HEK293 (cell line): Measurements from ENCODE around the gene EVA1C.

Source experiments
- GFI1B ChIP-seq: fragments of 450-650 bp; formaldehyde crosslinking; IDR thresholded peaks from 2 replicates; pipeline ENCODE4 v1.5.1; 2016; ENCODE audit warnings: missing biosample characterization, missing genetic modification characterization
- GLI4 ChIP-seq: fragments of 450-650 bp; formaldehyde crosslinking; IDR thresholded peaks from 2 replicates; pipeline ENCODE4 v1.5.1; 2016; ENCODE audit warnings: missing biosample characterization, missing genetic modification characterization
- GLIS1 ChIP-seq: fragments of 450-650 bp; formaldehyde crosslinking; IDR thresholded peaks from 2 replicates; pipeline ENCODE4 v1.5.1; 2016; ENCODE audit warnings: missing biosample characterization, missing genetic modification characterization
- KLF1 ChIP-seq: fragments of 450-650 bp; formaldehyde crosslinking; IDR thresholded peaks from 2 replicates; pipeline ENCODE4 v1.5.1; 2016; ENCODE audit warnings: missing biosample characterization, missing genetic modification characterization
- KLF7 ChIP-seq: fragments of 450-650 bp; formaldehyde crosslinking; IDR thresholded peaks from 2 replicates; pipeline ENCODE4 v1.5.1; 2016; ENCODE audit warnings: missing biosample characterization, missing genetic modification characterization, borderline replicate concordance
- SCRT2 ChIP-seq: fragments of 450-650 bp; formaldehyde crosslinking; IDR thresholded peaks from 2 replicates; pipeline ENCODE4 v1.5.1; 2016; ENCODE audit warnings: missing biosample characterization, missing genetic modification characterization
- SETDB1 ChIP-seq: IDR thresholded peaks from one replicate; pipeline ENCODE4 v1.6.1; 2017; ENCODE audit warnings: mild to moderate bottlenecking, low read length, moderate library complexity, mixed read lengths; ENCODE audit not compliant: insufficient read length
- WT1 ChIP-seq: fragments of 450-650 bp; formaldehyde crosslinking; IDR thresholded peaks from 2 replicates; pipeline ENCODE4 v1.5.1; 2016; ENCODE audit warnings: missing biosample characterization, missing genetic modification characterization
- ZBTB21 ChIP-seq: fragments of 450-650 bp; formaldehyde crosslinking; IDR thresholded peaks from 2 replicates; pipeline ENCODE4 v1.5.1; 2017; ENCODE audit warnings: missing biosample characterization, missing genetic modification characterization
- ZEB2 ChIP-seq: fragments of 450-650 bp; formaldehyde crosslinking; IDR thresholded peaks from 2 replicates; pipeline ENCODE4 v1.5.1; 2016; ENCODE audit warnings: missing biosample characterization, missing genetic modification characterization
- ZIC2 ChIP-seq: fragments of 450-650 bp; formaldehyde crosslinking; IDR thresholded peaks from 2 replicates; pipeline ENCODE4 v1.5.1; 2016; ENCODE audit warnings: missing biosample characterization, missing genetic modification characterization
- ZNF146 ChIP-seq: fragments of 450-650 bp; formaldehyde crosslinking; IDR thresholded peaks from 2 replicates; pipeline ENCODE4 v1.5.1; 2016; ENCODE audit warnings: missing biosample characterization, missing genetic modification characterization
- ZNF148 ChIP-seq: fragments of 450-650 bp; formaldehyde crosslinking; IDR thresholded peaks from 2 replicates; pipeline ENCODE4 v1.5.0; 2017; ENCODE audit warnings: missing biosample characterization, missing genetic modification characterization, borderline replicate concordance
- ZNF184 ChIP-seq: fragments of 450-650 bp; IDR thresholded peaks from 2 replicates; pipeline ENCODE4 v1.5.1; 2018; ENCODE audit warnings: missing biosample characterization, mild to moderate bottlenecking, missing genetic modification characterization
- ZNF202 ChIP-seq: fragments of 450-650 bp; formaldehyde crosslinking; IDR thresholded peaks from 2 replicates; pipeline ENCODE4 v1.5.1; 2016; ENCODE audit warnings: missing biosample characterization, missing genetic modification characterization, borderline replicate concordance
- ZNF24 ChIP-seq: fragments of 450-650 bp; formaldehyde crosslinking; IDR thresholded peaks from 2 replicates; pipeline ENCODE4 v1.5.1; 2016; ENCODE audit warnings: missing biosample characterization, missing genetic modification characterization
- ZNF266 ChIP-seq: fragments of 450-650 bp; formaldehyde crosslinking; IDR thresholded peaks from 2 replicates; pipeline ENCODE4 v1.5.1; 2016; ENCODE audit warnings: missing biosample characterization, missing genetic modification characterization, low read depth
- ZNF302 ChIP-seq: fragments of 450-650 bp; formaldehyde crosslinking; IDR thresholded peaks from 2 replicates; pipeline ENCODE4 v1.5.1; 2016; ENCODE audit warnings: missing biosample characterization, missing genetic modification characterization, low read depth
- ZNF394 ChIP-seq: fragments of 450-650 bp; formaldehyde crosslinking; IDR thresholded peaks from 2 replicates; pipeline ENCODE4 v1.5.1; 2016; ENCODE audit warnings: missing biosample characterization, missing genetic modification characterization, mild to moderate bottlenecking, moderate library complexity, borderline replicate concordance
- ZNF433 ChIP-seq: fragments of 450-650 bp; formaldehyde crosslinking; IDR thresholded peaks from 2 replicates; pipeline ENCODE4 v1.5.1; 2016; ENCODE audit warnings: missing biosample characterization, missing genetic modification characterization, low read depth
- ZNF473 ChIP-seq: fragments of 450-650 bp; formaldehyde crosslinking; IDR thresholded peaks from 2 replicates; pipeline ENCODE4 v1.5.1; 2017; ENCODE audit warnings: missing biosample characterization, missing genetic modification characterization
- ZNF529 ChIP-seq: fragments of 450-650 bp; formaldehyde crosslinking; IDR thresholded peaks from 2 replicates; pipeline ENCODE4 v1.5.1; 2017; ENCODE audit warnings: missing genetic modification characterization, missing biosample characterization; ENCODE audit not compliant: insufficient replicate concordance
- ZNF600 ChIP-seq: fragments of 450-650 bp; formaldehyde crosslinking; IDR thresholded peaks from 2 replicates; pipeline ENCODE4 v1.5.1; 2016; ENCODE audit warnings: missing biosample characterization, missing genetic modification characterization
- ZNF623 ChIP-seq: fragments of 450-650 bp; formaldehyde crosslinking; IDR thresholded peaks from 2 replicates; pipeline ENCODE4 v1.5.1; 2016; ENCODE audit warnings: missing biosample characterization, missing genetic modification characterization
- ZNF777 ChIP-seq: fragments of 450-650 bp; formaldehyde crosslinking; IDR thresholded peaks from 2 replicates; pipeline ENCODE4 v1.5.1; 2017; ENCODE audit warnings: missing biosample characterization, missing genetic modification characterization, borderline replicate concordance
- ZNF792 ChIP-seq: fragments of 450-650 bp; formaldehyde crosslinking; IDR thresholded peaks from 2 replicates; pipeline ENCODE4 v1.5.1; 2016; ENCODE audit warnings: missing biosample characterization, missing genetic modification characterization
- ZXDB ChIP-seq: fragments of 450-650 bp; formaldehyde crosslinking; IDR thresholded peaks from 2 replicates; pipeline ENCODE4 v1.5.1; 2016; ENCODE audit warnings: missing biosample characterization, missing genetic modification characterization
- TF ChIP-seq, protein P1 (sequence below): fragments of 450-650 bp; formaldehyde crosslinking; IDR thresholded peaks from 2 replicates; pipeline ENCODE4 v1.5.1; 2017; ENCODE audit warnings: missing biosample characterization, missing genetic modification characterization
- TF ChIP-seq, protein P2 (sequence below): fragments of 450-650 bp; formaldehyde crosslinking; IDR thresholded peaks from 2 replicates; pipeline ENCODE4 v1.5.1; 2016; ENCODE audit warnings: missing biosample characterization, missing genetic modification characterization
- TF ChIP-seq, protein P3 (sequence below): IDR thresholded peaks from 2 replicates; pipeline ENCODE4 v1.6.1; 2011; ENCODE audit warnings: mild to moderate bottlenecking, low read depth, low read length, borderline replicate concordance

Gene EVA1C

DNA sequence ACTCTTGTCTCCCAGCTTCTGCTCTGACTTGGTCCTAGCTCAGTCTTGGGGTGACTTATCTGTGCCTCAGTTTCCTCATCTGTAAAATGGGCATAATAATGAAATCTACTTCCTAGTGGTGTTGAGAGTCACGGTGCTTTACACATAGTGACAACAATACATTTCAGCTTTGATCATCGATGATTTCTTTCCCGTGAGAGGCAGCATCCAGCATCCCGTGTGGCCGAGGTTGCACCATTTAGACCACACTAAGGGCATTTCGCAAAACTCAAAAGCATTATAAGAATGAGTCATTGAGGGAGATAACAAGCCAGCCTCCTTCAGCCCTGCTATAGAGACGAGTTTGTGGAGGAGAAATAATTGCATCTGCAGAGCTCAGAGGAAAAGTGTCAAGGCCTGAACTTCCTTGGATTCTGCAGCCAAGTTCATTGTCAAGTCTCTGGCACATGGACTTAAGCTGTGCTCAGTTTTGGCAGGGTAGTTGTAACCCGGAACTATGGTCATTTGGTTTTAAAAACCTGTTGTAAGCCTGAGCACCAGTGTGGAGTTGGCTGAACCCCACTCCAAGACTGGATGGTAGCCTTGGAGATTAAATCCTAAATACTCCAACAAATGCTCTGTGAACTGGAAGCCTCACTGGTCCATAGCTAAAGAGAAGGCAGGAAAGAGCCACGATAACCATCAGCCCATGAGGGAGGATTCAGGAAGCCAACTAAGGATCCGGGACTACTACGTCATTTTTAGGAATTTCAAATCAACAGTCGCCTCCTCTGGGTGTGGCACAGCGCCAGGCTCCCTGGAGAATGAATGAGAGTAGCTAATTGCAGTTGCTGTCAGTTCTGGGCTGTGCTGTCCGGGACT, 108.6 kb downstream of the EVA1C start (continued):
- peak; percentile 49; the same call in 1 of the 2 replicates for TF ChIP-seq ZNF24
- TF ChIP-seq KLF7 (tag by site-specific recombination): no peak
- TF ChIP-seq, protein P1, sequence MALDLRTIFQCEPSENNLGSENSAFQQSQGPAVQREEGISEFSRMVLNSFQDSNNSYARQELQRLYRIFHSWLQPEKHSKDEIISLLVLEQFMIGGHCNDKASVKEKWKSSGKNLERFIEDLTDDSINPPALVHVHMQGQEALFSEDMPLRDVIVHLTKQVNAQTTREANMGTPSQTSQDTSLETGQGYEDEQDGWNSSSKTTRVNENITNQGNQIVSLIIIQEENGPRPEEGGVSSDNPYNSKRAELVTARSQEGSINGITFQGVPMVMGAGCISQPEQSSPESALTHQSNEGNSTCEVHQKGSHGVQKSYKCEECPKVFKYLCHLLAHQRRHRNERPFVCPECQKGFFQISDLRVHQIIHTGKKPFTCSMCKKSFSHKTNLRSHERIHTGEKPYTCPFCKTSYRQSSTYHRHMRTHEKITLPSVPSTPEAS (tag by site-specific recombination): no peak
- TF ChIP-seq ZNF148 (tag by site-specific recombination): no peak
- peak; percentile 26; the same call in 1 of the 2 replicates for TF ChIP-seq ZNF600 (tag by site-specific recombination)
- TF ChIP-seq, protein P2, sequence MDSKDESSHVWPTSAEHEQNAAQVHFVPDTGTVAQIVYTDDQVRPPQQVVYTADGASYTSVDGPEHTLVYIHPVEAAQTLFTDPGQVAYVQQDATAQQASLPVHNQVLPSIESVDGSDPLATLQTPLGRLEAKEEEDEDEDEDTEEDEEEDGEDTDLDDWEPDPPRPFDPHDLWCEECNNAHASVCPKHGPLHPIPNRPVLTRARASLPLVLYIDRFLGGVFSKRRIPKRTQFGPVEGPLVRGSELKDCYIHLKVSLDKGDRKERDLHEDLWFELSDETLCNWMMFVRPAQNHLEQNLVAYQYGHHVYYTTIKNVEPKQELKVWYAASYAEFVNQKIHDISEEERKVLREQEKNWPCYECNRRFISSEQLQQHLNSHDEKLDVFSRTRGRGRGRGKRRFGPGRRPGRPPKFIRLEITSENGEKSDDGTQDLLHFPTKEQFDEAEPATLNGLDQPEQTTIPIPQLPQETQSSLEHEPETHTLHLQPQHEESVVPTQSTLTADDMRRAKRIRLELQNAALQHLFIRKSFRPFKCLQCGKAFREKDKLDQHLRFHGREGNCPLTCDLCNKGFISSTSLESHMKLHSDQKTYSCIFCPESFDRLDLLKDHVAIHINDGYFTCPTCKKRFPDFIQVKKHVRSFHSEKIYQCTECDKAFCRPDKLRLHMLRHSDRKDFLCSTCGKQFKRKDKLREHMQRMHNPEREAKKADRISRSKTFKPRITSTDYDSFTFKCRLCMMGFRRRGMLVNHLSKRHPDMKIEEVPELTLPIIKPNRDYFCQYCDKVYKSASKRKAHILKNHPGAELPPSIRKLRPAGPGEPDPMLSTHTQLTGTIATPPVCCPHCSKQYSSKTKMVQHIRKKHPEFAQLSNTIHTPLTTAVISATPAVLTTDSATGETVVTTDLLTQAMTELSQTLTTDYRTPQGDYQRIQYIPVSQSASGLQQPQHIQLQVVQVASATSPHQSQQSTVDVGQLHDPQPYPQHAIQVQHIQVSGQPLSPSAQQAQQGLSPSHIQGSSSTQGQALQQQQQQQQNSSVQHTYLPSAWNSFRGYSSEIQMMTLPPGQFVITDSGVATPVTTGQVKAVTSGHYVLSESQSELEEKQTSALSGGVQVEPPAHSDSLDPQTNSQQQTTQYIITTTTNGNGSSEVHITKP (tag by site-specific recombination): 0 out of 2 replicates have a peak, but pooled peaks have one; percentile 13
- TF ChIP-seq GLI4 (tag by site-specific recombination): no peak
- no peak for TF ChIP-seq GFI1B (tag by site-specific recombination)
- TF ChIP-seq WT1 (tag by site-specific recombination): peak; percentile 78
- TF ChIP-seq ZNF184 (tag by site-specific recombination): peak; percentile 80; the same call in 1 of the 2 replicates
- no peak for TF ChIP-seq ZNF777 (tag by site-specific recombination)
- TF ChIP-seq SCRT2 (tag by site-specific recombination): peak; percentile 89
- no peak for TF ChIP-seq ZNF202
- no peak for TF ChIP-seq ZNF433 (tag by site-specific recombination)
- TF ChIP-seq ZNF394 (tag by site-specific recombination): peak; percentile 69; the same call in 1 of the 2 replicates
- 0 out of 2 replicates have a peak, but pooled peaks have one; percentile 3 for TF ChIP-seq ZNF146
- 0 out of 2 replicates have a peak, but pooled peaks have one; percentile 5 for TF ChIP-seq ZNF623 (tag by site-specific recombination)
- TF ChIP-seq ZNF266 (tag by site-specific recombination): no peak
- peak; percentile 78 for TF ChIP-seq GLIS1 (tag by site-specific recombination)
- no peak for TF ChIP-seq ZNF302
- 0 out of 2 replicates have a peak, but pooled peaks have one; percentile 28 for TF ChIP-seq KLF1 (tag by site-specific recombination)
- TF ChIP-seq ZNF529 (tag by site-specific recombination): no peak
- no peak for TF ChIP-seq ZNF792
- TF ChIP-seq ZEB2 (tag by site-specific recombination): 0 out of 2 replicates have a peak, but pooled peaks have one; percentile 47
- no peak for TF ChIP-seq ZXDB
- no peak for TF ChIP-seq SETDB1
- peak; percentile 92 for TF ChIP-seq ZBTB21 (tag by site-specific recombination)
- TF ChIP-seq, protein P3, sequence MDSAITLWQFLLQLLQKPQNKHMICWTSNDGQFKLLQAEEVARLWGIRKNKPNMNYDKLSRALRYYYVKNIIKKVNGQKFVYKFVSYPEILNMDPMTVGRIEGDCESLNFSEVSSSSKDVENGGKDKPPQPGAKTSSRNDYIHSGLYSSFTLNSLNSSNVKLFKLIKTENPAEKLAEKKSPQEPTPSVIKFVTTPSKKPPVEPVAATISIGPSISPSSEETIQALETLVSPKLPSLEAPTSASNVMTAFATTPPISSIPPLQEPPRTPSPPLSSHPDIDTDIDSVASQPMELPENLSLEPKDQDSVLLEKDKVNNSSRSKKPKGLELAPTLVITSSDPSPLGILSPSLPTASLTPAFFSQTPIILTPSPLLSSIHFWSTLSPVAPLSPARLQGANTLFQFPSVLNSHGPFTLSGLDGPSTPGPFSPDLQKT: no peak
- 0 out of 2 replicates have a peak, but pooled peaks have one; percentile 21 for TF ChIP-seq ZIC2
- TF ChIP-seq ZNF473 (tag by site-specific recombination): no peak
